Endothelial cell of umbilical vein (primary cell): ENCODE data around the gene INTU. TPM values are rescaled to one million over a fixed set of nuclear protein-coding genes. Genes with fewer than 3 reads are reported as not detected.

Experiments
- BruUV-seq: library from RNA; stranded (reverse); fragments of 400-500 nt; replicated peaks from 2 replicates; lab custom pipeline; 2021; lab: Mats Ljungman, UMichigan
- CTCF ChIA-PET: fragments of 300-600, 350-600 bp; sonication (Branson Sonifier 250); formaldehyde crosslinking; loops from one replicate; lab custom pipeline; 2021; ENCODE audit warnings: antibody characterized with exemption, inconsistent platforms; lab: Charles Lee
- POLR2A ChIA-PET: fragments of 300-600, 350-600 bp; sonication (Branson Sonifier 250); formaldehyde crosslinking; loops from one replicate; lab custom pipeline; 2021; ENCODE audit warnings: antibody characterized with exemption, inconsistent platforms; lab: Charles Lee
- DNase-seq: peaks from one replicate; pipeline ENCODE4 v3.0.0-alpha.2; 2011; ENCODE audit warnings: low read depth, low spot score
- FAIRE-seq: peaks from 2 replicates; lab custom pipeline; 2011; peaks lifted over from hg19 to GRCh38; lab: Jason Lieb, UNC
- H2AFZ ChIP-seq: 2 replicates; pipeline ENCODE4 v1.6.0; 2012; ENCODE audit warnings: low read depth, low read length, control low read depth, inconsistent platforms
- H3K27ac ChIP-seq: 2 replicates; pipeline ENCODE4 v1.5.1; 2011; ENCODE audit warnings: low read depth, mild to moderate bottlenecking, control low read depth, low read length, moderate library complexity; ENCODE audit not compliant: insufficient read depth
- H3K27me3 ChIP-seq, 2 experiments: 2 replicates each; pipeline versions ENCODE4 v1.6.0 to v1.6.1; 2011; ENCODE audit warnings: low read length in 2 of 2, mixed read lengths in 1 of 2; ENCODE audit not compliant: control insufficient read depth in 2 of 2, insufficient read depth in 2 of 2
- H3K36me3 ChIP-seq, 2 experiments: 2 replicates in 1 of 2; 3 replicates in 1 of 2; pipeline ENCODE4 v1.5.1; 2011; ENCODE audit warnings: low read length in 2 of 2, mild to moderate bottlenecking in 1 of 2, moderate library complexity in 1 of 2; ENCODE audit not compliant: control insufficient read depth in 2 of 2, insufficient read depth in 2 of 2; ENCODE audit errors: extremely low read depth in 1 of 2
- H3K4me1 ChIP-seq: 3 replicates; pipeline ENCODE4 v1.5.1; 2011; ENCODE audit warnings: mild to moderate bottlenecking, low read length; ENCODE audit not compliant: control insufficient read depth, insufficient read depth; ENCODE audit errors: extremely low read depth
- H3K4me2 ChIP-seq: 2 replicates; pipeline ENCODE4 v1.6.1; 2011; ENCODE audit warnings: low read length, control low read depth, mixed read lengths; ENCODE audit not compliant: insufficient read depth
- H3K4me3 ChIP-seq, 3 experiments: fragments of 200-600 bp in 1 of 3; sonication (generic), shearing (Covaris generic) in 1 of 3; replicated peaks in 1 of 3; 2 replicates each; pipeline ENCODE4 v1.5.1; 2011 to 2016; ENCODE audit warnings: control low read depth in 3 of 3, low read length in 3 of 3, mild to moderate bottlenecking in 2 of 3, inconsistent platforms in 1 of 3, low read depth in 1 of 3, moderate library complexity in 1 of 3; ENCODE audit not compliant: insufficient read depth in 1 of 3
- H3K79me2 ChIP-seq: 2 replicates; pipeline ENCODE4 v1.6.0; 2012; ENCODE audit warnings: low read length, inconsistent platforms; ENCODE audit not compliant: control insufficient read depth, insufficient read depth
- H3K9ac ChIP-seq: replicated peaks from 2 replicates; pipeline ENCODE3; 2011; ENCODE audit warnings: low read length, control low read depth; ENCODE audit not compliant: insufficient read depth; ENCODE audit errors: extremely low read depth
- H3K9me1 ChIP-seq: replicated peaks from 3 replicates; pipeline ENCODE4 v1.6.0; 2011; ENCODE audit warnings: mild to moderate bottlenecking, low read length; ENCODE audit not compliant: control insufficient read depth, insufficient read depth; ENCODE audit errors: extremely low read depth
- H3K9me3 ChIP-seq: replicated peaks from 2 replicates; pipeline ENCODE4 v1.5.1; 2012; ENCODE audit warnings: low read length, inconsistent platforms; ENCODE audit not compliant: control insufficient read depth, insufficient read depth
- H4K20me1 ChIP-seq: replicated peaks from 2 replicates; pipeline ENCODE3; 2011; ENCODE audit warnings: mild to moderate bottlenecking, low read length; ENCODE audit not compliant: control insufficient read depth, insufficient read depth; ENCODE audit errors: extremely low read depth
- EZH2 ChIP-seq: IDR thresholded peaks from 2 replicates; pipeline ENCODE4 v1.6.1; 2012; ENCODE audit warnings: borderline replicate concordance, low read depth, mild to moderate bottlenecking, moderate library complexity, low read length, inconsistent platforms; ENCODE audit not compliant: severe bottlenecking
- FOS ChIP-seq: IDR thresholded peaks from 2 replicates; pipeline ENCODE4 v1.6.1; 2011; ENCODE audit warnings: mild to moderate bottlenecking, low read length, moderate library complexity, borderline replicate concordance; ENCODE audit not compliant: insufficient read depth
- GATA2 ChIP-seq: IDR thresholded peaks from 2 replicates; pipeline ENCODE4 v1.7.0; 2011; ENCODE audit warnings: low read depth, mild to moderate bottlenecking, moderate library complexity, mixed read lengths, low read length; ENCODE audit not compliant: insufficient read length, insufficient read depth
- JUN ChIP-seq: IDR thresholded peaks from 2 replicates; pipeline ENCODE4 v1.6.1; 2011; ENCODE audit warnings: borderline replicate concordance, low read depth; ENCODE audit not compliant: insufficient read length, insufficient read depth
- MYC ChIP-seq: IDR thresholded peaks from one replicate; pipeline ENCODE4 v1.6.1; 2011; ENCODE audit warnings: mild to moderate bottlenecking, low read depth, low read length
- POLR2A ChIP-seq: IDR thresholded peaks from 2 replicates; pipeline ENCODE4 v1.6.1; 2012; ENCODE audit warnings: low read depth, mild to moderate bottlenecking, control low read depth, low read length
- POLR2AphosphoS5 ChIP-seq: IDR thresholded peaks from 2 replicates; pipeline ENCODE4 v1.6.1; 2012; ENCODE audit warnings: low read depth, mild to moderate bottlenecking, control low read depth, low read length, moderate library complexity; ENCODE audit not compliant: insufficient read depth
- dilution Hi-C: fragments of 300-500 bp; cut with MboI; formaldehyde crosslinking; loops from one replicate; pipeline ENCODE4 v1.15.0; 2019; ENCODE audit warnings: low sequenced_read_pairs; ENCODE audit not compliant: extremely low pct_ligation_motif_present
- intact Hi-C: fragments of 100-400 bp; cut with micrococcal nuclease; formaldehyde crosslinking; loops from one replicate; pipeline ENCODE4 v1.10.0; 2022
- polyA plus RNA-seq, 4 experiments: library from polyadenylated mRNA; depleted of rRNA in 3 of 4; stranded (reverse) in 3 of 4; unstranded in 1 of 4; fragments of >200 nt; gene quantifications; 2 replicates each; pipeline versions ENCODE4 v1.2.1 to v1.2.3, GENCODE V29; 2011 to 2012; ENCODE audit warnings: missing spikeins in 1 of 4
- total RNA-seq: library from RNA; stranded (reverse); gene quantifications from 2 replicates; pipeline ENCODE4 v1.2.3, GENCODE V29; 2021
- TF ChIP-seq, protein P1 (sequence below), 2 donors: IDR thresholded peaks; 1 replicate in 1 of 2; 2 replicates in 1 of 2; pipeline ENCODE4 v1.5.1; 2011; ENCODE audit warnings: low read length in 2 of 2, mild to moderate bottlenecking in 2 of 2, moderate library complexity in 2 of 2, control low read depth in 1 of 2, inconsistent platforms in 1 of 2, low read depth in 1 of 2; ENCODE audit not compliant: insufficient read depth in 1 of 2; ENCODE audit errors: extremely low read depth in 1 of 2
- TF ChIP-seq, protein P2 (sequence below): IDR thresholded peaks from 2 replicates; pipeline ENCODE4 v1.6.1; 2011; ENCODE audit not compliant: insufficient read depth, insufficient read length

The INTU gene
- total and polyA plus RNA-seq, 2 donors (not counting 3 experiments of a cell fraction or from before 2014, with no cell fraction given), result 1.4 to 5.4 TPM

DNA sequence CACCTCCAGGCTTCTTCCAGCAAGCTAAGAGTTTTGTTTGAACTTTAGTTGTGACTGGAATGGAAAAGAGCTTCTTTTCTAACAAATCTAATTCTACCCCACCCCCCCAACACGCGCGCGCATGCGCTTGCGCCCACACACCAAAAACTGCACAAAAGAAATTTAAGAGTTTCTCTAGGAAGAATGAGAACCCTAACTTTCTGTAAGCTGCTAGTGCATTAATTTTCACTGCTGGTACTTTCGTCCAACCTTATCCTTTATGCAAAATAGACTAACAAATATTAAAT, 9.0 kb upstream of the INTU start:
- dilution Hi-C loops, result no loop called here
- Histone ChIP-seq H3K9ac (peak overlapping the region; percentile 55), H3K9me3 (no peaks in the 10 kb centered on the region), H3K36me3 (no peaks in the 10 kb centered on the region), H4K20me1 (no peaks in the 10 kb centered on the region), H3K4me2 (peak overlapping the region; percentile 90), H3K27ac (no peak overlapping the region), H3K4me3 (peak overlapping the region; percentile 48 to 89 (median 78)), H2AFZ (peak overlapping the region; percentile 100), H3K9me1 (no peaks in the 10 kb centered on the region), H3K27me3 (peaks cover 0 to 19% of the 10 kb centered on the region in 2 experiments), H3K4me1 (peaks cover 15% of the 10 kb centered on the region), H3K79me2 (no peaks in the 10 kb centered on the region)
- peak; percentile 40 for DNase-seq
- POLR2A ChIA-PET, result interaction anchor here (2.2 kb wide), 1 partner anchor 9 kb away, joined by 7 read pairs; the partner anchor contains the start of gene INTU
- FAIRE-seq, result no peak
- CTCF ChIA-PET, result interaction anchor here (0.9 to 2.7 kb wide), 7 partner anchors 9 to 342 kb away, joined by 3 to 35 read pairs (median 8); partner anchors contain the start of genes HSPA4L and INTU
- no peak for TF ChIP-seq FOS
- TF ChIP-seq, protein P1, sequence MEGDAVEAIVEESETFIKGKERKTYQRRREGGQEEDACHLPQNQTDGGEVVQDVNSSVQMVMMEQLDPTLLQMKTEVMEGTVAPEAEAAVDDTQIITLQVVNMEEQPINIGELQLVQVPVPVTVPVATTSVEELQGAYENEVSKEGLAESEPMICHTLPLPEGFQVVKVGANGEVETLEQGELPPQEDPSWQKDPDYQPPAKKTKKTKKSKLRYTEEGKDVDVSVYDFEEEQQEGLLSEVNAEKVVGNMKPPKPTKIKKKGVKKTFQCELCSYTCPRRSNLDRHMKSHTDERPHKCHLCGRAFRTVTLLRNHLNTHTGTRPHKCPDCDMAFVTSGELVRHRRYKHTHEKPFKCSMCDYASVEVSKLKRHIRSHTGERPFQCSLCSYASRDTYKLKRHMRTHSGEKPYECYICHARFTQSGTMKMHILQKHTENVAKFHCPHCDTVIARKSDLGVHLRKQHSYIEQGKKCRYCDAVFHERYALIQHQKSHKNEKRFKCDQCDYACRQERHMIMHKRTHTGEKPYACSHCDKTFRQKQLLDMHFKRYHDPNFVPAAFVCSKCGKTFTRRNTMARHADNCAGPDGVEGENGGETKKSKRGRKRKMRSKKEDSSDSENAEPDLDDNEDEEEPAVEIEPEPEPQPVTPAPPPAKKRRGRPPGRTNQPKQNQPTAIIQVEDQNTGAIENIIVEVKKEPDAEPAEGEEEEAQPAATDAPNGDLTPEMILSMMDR (IDR thresholded peaks at IDR 0.05; ENCODE audit: extremely low read depth in 1 of 2, insufficient read depth in 1 of 2, low read depth in 1 of 2, low read length in 2 of 2), result no peak
- TF ChIP-seq POLR2A, result no peak
- TF ChIP-seq POLR2AphosphoS5, result no peak
- TF ChIP-seq, protein P2, sequence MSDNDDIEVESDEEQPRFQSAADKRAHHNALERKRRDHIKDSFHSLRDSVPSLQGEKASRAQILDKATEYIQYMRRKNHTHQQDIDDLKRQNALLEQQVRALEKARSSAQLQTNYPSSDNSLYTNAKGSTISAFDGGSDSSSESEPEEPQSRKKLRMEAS, result no peak
- no peak for TF ChIP-seq EZH2
- TF ChIP-seq JUN, result no peak
- no peak for TF ChIP-seq GATA2
- TF ChIP-seq MYC, result no peak
- no TSS peak for BruUV-seq
- intact Hi-C loops, result loop anchor here (1.0 kb wide), 3 partner anchors 9 to 109 kb away; partner anchors contain the start of gene INTU
